Measurements from ENCODE around the gene PRKCE. TPM values are rescaled to one million over a fixed set of nuclear protein-coding genes. Genes with fewer than 3 reads are reported as not detected.

PRKCE gene
- total and polyA plus RNA-seq, 2 of the 8 experiments (the other 6 are each of a cell fraction or from before 2014, with no cell fraction given), result 0.54 to 2.1 TPM

- no peak for TF ChIP-seq RXRA (IDR thresholded peaks at IDR 0.05; ENCODE audit: insufficient read depth, low read depth, low read length)
- no peak for TF ChIP-seq SP2 (IDR thresholded peaks at IDR 0.05; ENCODE audit: low read length)
- TF ChIP-seq CHD7 (IDR thresholded peaks at IDR 0.05; ENCODE audit: insufficient replicate concordance, low read length), result no peak
- no peak for TF ChIP-seq TEAD4 (IDR thresholded peaks at IDR 0.05; ENCODE audit: low read depth, low read length)
- TF ChIP-seq, protein P1, sequence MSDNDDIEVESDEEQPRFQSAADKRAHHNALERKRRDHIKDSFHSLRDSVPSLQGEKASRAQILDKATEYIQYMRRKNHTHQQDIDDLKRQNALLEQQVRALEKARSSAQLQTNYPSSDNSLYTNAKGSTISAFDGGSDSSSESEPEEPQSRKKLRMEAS (IDR thresholded peaks at IDR 0.05), result no peak
- no peak for TF ChIP-seq YY1 (IDR thresholded peaks at IDR 0.05; ENCODE audit: low read depth, low read length)
Measured at GRCh38 chr2:45728458-45728942, 77.0 kb downstream of the PRKCE start (continued).
